ENCODE measurements around the gene CAMK4. TPM values are rescaled to one million over a fixed set of nuclear protein-coding genes. Genes with fewer than 3 reads are reported as not detected.

Gene CAMK4
- total and polyA plus RNA-seq, 2 of the 8 experiments (the other 6 are each of a cell fraction or from before 2014, with no cell fraction given), result 1.8 to 8.3 TPM

DNA sequence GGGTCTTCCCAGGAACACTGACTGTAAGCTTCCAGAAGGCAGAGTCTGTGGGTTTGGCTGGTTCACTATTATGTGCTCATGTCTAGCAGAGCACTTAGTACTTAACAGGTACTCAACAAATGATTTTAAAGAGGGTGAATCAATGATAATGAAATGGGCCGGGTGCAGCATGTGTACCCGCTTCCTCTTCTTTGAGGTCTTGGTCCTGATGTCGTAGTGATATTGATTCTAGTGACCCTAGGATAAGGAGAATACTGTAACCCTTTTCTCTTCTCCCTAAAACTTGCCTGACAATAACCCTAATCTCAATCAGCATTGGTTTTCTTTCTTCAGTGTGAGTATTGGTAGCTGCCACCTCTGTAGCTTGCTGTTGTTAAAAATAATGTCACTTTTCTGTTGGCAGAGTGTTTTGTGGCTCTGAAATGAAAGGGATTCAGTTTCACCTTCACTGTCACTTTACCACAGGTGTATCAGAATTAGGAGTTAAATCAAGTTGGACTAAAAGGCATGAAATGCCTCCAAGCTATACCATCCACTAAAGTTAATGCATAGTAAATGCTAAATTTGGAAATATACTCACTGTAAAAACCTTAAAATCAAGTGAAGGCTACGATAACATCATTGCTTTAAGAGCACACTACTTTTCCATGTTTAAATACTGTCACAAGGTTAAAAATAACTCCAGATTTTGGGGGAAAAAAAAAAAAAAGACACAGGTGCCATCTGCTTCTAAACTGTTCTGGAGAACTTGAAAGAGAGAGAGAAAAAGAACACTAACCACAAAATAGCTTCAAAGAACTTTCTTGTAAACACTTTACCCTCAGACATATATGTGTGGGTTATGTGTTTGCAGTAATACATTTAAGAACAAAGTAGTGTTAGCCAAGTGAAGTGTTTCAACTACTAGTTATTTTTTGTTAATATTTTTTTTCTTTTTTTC lies 6.0 kb downstream of the CAMK4 start (continued):
- no peak for TF ChIP-seq PHF8 (conservative IDR thresholded peaks at IDR 0.05; ENCODE audit: low read depth, low read length)

All from H1 (cell line).